Measurements from ENCODE around the gene HSPB6.

DNA sequence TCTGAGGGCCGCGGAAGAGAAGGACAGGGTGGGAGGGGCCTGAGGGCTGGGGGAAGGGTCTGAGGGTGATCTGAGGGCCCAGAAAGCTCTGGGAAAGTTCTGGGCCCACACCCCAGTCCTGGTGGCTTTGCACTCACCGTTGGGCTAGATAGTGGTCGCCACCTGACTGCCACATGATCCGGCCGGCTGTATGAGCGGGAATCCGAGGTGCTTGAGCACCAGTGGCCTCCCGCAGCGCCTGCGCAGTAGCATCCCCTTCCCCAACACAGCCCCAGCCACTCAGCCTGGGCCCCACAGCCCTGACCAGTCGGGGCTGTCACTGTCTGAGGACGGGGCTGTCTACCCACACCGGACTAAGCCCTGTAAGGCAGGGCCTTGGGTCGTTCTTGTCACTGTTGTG is 40.8 kb upstream of the HSPB6 start:
- TF ChIP-seq POLR2A (IDR thresholded peaks at IDR 0.05), result no peak
- TF ChIP-seq, protein P1, sequence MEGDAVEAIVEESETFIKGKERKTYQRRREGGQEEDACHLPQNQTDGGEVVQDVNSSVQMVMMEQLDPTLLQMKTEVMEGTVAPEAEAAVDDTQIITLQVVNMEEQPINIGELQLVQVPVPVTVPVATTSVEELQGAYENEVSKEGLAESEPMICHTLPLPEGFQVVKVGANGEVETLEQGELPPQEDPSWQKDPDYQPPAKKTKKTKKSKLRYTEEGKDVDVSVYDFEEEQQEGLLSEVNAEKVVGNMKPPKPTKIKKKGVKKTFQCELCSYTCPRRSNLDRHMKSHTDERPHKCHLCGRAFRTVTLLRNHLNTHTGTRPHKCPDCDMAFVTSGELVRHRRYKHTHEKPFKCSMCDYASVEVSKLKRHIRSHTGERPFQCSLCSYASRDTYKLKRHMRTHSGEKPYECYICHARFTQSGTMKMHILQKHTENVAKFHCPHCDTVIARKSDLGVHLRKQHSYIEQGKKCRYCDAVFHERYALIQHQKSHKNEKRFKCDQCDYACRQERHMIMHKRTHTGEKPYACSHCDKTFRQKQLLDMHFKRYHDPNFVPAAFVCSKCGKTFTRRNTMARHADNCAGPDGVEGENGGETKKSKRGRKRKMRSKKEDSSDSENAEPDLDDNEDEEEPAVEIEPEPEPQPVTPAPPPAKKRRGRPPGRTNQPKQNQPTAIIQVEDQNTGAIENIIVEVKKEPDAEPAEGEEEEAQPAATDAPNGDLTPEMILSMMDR (IDR thresholded peaks at IDR 0.05), result no peak

All from esophagus squamous epithelium (tissue), 4 donors.